ENCODE results near the gene NPDC1. TPM values are rescaled to one million over a fixed set of nuclear protein-coding genes. Genes with fewer than 3 reads are reported as not detected.

Gene NPDC1
- total RNA-seq, 4 donors from 2014 or later: 25.2 to 221 (median 59.2) TPM

DNA sequence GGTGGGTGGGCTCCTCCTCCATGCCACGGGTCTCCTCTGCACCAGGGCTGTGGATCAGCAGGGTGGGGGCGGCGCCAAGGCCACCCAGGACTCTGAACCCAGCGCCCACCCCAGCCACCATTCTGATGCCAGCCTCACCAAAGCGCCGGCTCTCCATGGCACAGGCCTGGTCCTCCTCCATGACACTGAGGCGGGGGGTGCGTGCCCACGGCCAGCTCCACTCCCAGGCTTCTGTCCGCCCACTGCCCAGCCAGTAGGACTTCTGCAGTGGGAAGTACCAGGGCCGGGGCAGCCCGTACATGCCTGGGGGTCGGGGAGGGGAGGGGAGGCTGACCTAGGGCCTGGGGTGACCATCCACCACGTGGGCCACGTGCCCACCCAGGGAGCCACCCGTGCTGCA lies 29.5 kb downstream of the NPDC1 start:
- intact Hi-C loops (cut with DNase I; ENCODE audit: low total_unique reads): no loop called here
- Histone ChIP-seq H3K4me1 (no peaks in the 10 kb centered on the region), H3K36me3 (no peaks in the 10 kb centered on the region), H3K9me3 (no peaks in the 10 kb centered on the region), H3K27ac (no peak overlapping the region), H3K4me3 (no peak overlapping the region), H3K27me3 (no peaks in the 10 kb centered on the region)
- TF ChIP-seq, protein P1, sequence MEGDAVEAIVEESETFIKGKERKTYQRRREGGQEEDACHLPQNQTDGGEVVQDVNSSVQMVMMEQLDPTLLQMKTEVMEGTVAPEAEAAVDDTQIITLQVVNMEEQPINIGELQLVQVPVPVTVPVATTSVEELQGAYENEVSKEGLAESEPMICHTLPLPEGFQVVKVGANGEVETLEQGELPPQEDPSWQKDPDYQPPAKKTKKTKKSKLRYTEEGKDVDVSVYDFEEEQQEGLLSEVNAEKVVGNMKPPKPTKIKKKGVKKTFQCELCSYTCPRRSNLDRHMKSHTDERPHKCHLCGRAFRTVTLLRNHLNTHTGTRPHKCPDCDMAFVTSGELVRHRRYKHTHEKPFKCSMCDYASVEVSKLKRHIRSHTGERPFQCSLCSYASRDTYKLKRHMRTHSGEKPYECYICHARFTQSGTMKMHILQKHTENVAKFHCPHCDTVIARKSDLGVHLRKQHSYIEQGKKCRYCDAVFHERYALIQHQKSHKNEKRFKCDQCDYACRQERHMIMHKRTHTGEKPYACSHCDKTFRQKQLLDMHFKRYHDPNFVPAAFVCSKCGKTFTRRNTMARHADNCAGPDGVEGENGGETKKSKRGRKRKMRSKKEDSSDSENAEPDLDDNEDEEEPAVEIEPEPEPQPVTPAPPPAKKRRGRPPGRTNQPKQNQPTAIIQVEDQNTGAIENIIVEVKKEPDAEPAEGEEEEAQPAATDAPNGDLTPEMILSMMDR (IDR thresholded peaks at IDR 0.05): no peak
- no peak for TF ChIP-seq POLR2A (IDR thresholded peaks at IDR 0.05)
- DNase-seq: no peak

DNA sequence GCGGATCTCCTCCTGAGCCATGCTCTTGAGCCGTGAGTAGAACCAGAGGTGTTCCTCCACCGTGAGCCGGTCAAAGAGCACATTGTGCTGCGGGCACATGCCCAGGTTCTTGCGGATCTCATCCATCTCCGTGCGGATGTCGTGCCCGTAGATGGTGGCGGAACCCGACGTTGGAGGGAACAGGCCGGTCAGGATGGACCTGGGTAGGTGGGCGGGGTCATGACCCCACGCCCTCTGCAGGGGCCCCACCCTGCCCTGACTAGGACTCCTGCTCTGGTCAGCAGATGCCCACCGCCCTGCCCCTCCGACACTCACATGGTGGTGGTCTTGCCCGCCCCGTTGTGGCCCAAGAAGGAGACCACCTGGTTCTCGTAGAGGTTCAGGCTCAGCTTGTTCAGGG lies 30.0 kb downstream of the NPDC1 start:
- H3K36me3 ChIP-seq: no peaks in the 10 kb centered on the region
- DNase-seq: no peak
- no peaks in the 10 kb centered on the region for H3K9me3 ChIP-seq
- no peak overlapping the region for H3K4me3 ChIP-seq
- no peak overlapping the region for H3K27ac ChIP-seq
- no peaks in the 10 kb centered on the region for H3K4me1 ChIP-seq
- intact Hi-C loops (cut with DNase I; ENCODE audit: low total_unique reads): no loop called here
- no peaks in the 10 kb centered on the region for H3K27me3 ChIP-seq
- TF ChIP-seq, protein P1 (IDR thresholded peaks at IDR 0.05): no peak
- TF ChIP-seq POLR2A (IDR thresholded peaks at IDR 0.05): no peak

DNA sequence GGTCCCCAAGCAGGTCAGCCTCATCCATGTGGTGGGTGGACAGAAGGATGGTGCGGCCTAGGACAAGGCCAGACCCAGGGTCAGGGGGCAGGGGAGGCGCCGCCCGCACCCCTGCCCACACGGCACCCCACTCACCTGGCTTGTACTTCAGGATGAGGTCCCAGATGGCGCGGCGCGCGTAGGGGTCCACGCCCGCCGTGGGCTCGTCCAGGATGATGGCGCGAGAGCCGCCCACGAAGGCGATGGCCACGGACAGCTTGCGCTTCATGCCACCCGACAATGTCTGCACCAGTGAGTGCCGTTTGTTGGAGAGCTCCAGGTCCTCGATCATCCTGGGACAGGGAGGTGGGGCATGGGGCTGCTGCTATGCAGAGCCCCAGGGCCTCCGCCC lies 30.4 kb downstream of the NPDC1 start:
- Histone ChIP-seq H3K9me3 (no peaks in the 10 kb centered on the region), H3K4me1 (no peaks in the 10 kb centered on the region), H3K27me3 (no peaks in the 10 kb centered on the region), H3K27ac (no peak overlapping the region), H3K4me3 (no peak overlapping the region), H3K36me3 (no peaks in the 10 kb centered on the region)
- DNase-seq: no peak
- TF ChIP-seq, protein P1 (IDR thresholded peaks at IDR 0.05): no peak
- TF ChIP-seq POLR2A (IDR thresholded peaks at IDR 0.05): no peak
- intact Hi-C loops (cut with DNase I; ENCODE audit: low total_unique reads): no loop called here

DNA sequence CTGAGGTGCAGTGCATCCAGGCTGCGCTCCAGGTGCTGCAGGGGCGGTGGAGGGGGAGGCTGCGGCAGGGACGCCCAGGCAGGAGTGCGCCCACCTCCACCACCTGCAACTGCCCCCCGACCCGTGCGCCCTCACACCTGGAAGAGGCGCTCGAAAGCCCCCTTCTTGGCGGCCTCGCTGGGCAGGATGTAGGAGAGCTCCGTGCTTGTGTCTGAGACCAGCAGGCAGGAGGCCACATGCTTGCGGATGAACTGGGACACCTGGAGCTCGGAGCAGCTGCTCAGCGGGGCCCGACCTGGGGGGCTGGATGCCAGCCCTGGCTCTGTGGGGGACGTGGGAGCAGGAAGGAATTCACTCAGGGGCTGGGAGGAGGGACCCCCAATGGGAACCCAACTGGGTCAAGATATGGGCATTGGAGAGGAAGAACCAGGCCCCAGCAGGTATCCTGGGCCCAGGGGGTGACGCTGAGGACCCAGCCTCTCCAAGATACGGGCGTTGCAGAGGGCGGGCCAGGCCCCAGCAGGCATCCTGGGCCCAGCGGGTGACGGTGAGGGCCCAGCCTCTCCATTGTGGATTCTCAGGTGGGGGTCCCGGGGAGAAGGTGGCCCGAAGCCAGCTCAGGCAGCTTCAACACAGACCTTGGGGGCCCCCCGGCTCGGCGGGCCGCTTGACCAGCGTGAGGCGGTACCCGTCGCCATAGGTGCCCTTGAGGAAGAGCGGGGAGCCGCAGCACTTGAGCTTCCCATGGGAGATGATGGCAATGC lies 31.0 kb downstream of the NPDC1 start:
- Histone ChIP-seq H3K27me3 (no peaks in the 10 kb centered on the region), H3K9me3 (no peaks in the 10 kb centered on the region), H3K4me3 (no peak overlapping the region), H3K36me3 (no peaks in the 10 kb centered on the region), H3K27ac (no peak overlapping the region), H3K4me1 (no peaks in the 10 kb centered on the region)
- TF ChIP-seq, protein P1 (IDR thresholded peaks at IDR 0.05): no peak
- no peak for TF ChIP-seq POLR2A (IDR thresholded peaks at IDR 0.05)
- no peak for DNase-seq
- intact Hi-C loops (cut with DNase I; ENCODE audit: low total_unique reads): no loop called here

DNA sequence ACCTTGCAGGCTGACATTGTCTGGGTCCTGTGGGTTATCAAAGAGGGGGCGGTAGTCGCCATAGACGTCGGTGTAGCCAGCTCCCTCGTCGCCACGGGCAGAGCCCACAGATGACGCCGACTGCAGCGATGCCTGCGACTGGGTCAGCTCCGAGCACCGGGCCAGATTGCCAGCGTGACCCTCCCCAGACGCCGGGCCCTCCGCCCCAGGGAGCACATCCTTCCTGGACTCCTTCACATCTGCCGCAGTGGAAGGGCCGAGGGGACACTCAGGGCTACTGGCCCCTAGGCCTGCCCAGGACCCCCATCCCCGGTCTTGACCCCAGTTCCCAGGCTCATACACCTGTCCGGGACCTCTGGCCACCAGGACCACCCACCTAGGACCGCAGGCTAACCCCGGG lies 31.8 kb downstream of the NPDC1 start:
- intact Hi-C loops (cut with DNase I; ENCODE audit: low total_unique reads): no loop called here
- no peaks in the 10 kb centered on the region for H3K9me3 ChIP-seq
- no peak overlapping the region for H3K27ac ChIP-seq
- H3K27me3 ChIP-seq: no peaks in the 10 kb centered on the region
- no peak for DNase-seq
- H3K36me3 ChIP-seq: no peaks in the 10 kb centered on the region
- TF ChIP-seq POLR2A (IDR thresholded peaks at IDR 0.05): no peak
- TF ChIP-seq, protein P1 (IDR thresholded peaks at IDR 0.05): no peak
- no peaks in the 10 kb centered on the region for H3K4me1 ChIP-seq
- H3K4me3 ChIP-seq: no peak overlapping the region
